HG03442 (cell line): ENCODE results near the gene BTRC.

ENCODE experiments used
- ATAC-seq: cut with Tn5 transposase; IDR thresholded peaks from one replicate; pipeline ENCODE4 v1.9.1; 2021; ENCODE audit warnings: mild to moderate bottlenecking, moderate library complexity; ENCODE audit not compliant: unreplicated experiment

Gene BTRC

DNA sequence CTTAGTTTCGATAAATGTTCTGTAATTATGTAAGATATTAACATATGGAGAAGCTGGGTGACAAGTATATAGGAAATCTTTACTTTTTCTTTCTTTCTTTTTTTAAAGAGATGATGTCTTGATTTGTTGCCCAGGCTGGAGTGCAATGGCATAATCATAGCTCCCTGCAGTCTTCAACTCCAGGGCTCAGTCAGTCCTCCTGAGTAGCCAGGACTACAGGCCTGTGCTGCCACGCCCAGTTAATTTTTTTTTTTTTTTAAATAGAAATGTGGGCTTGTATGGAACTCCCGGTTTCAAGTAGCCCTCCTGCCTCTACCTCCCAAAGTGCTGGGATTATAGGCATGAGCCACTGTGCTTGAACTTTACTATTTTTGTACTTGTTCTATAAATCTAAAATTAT lies 122.4 kb downstream of the BTRC start:
- no peak for ATAC-seq

DNA sequence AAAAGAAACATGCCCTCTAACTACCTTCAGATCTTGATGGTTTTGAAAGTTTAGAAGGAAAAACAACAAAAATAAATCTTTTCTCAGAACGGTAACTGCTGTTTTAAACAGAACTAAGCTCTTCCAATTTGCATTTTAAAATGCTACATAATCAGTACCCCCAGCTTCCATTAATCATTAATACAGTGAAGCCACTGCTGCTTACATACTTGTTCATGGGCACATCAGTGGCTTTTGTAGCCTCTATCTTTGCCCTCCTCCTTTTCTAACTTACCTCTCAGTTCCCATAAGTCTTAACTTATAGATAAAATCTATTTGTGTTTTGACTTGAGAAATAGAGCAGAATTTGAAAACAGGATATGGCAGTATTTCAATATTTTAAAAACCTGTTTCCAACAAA lies 125.0 kb downstream of the BTRC start:
- ATAC-seq = no peak

DNA sequence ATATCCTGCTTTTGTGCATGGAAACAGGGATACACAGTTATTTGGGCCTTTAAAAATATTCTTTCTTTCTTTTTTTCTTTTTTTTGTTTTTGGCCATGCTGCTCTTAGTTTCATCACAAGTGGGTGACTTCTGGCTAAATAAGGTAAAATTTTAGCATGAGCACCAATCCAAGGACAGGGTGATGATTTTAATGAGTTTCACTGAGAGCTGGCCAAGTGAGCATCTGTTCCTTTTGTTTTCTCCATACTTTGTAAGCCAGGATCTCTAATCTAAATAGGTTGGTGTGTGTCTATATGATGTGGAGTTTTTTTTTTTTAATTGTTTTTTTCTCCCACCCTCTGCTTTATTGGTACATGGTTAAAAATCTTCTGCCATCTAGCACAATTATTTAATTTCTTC lies 127.3 kb downstream of the BTRC start:
- ATAC-seq = no peak

DNA sequence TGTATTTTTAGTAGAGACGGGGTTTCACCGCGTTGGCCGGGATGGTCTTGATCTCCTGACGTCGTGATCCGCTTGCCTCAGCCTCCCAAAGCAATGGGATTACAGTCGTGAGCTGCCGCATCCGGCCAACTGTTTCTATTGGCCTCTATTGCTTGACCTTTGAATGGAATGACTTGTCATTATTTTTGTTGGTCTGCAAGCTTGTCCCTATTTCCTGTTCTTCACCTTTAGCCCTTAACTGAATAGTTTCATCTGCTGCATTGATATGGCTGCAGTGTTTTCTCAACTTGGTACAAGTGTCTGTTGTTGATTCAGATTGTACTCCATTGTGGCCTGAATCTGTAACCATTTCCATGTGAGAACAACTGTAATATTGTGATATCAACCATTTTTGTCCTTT lies 128.6 kb downstream of the BTRC start:
- ATAC-seq = no peak

DNA sequence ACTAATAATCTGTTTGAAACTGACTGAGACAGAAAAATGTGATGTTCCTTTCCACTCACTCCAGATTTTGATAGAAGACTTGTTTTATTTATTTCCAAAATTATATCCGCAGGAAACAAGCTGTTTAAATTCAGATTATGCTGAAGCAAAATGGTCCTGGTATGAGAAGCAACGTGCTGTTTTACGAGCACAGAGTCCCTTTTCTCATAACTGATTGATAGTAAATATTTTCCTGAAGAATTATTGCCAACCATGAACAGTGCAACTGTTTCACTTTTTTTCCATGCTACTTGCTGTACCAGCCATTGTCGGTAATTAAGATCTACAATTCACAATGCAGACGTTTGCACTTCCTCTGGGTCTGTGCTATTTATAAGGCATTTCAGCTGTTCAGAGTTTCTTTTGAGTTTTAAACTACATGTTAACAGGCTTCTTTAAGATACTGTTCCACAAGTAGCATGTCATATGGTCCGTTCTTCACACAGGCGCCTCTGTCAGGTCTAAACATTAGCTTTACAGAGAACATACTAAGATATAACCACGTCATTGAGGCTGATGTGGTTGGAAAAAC lies 130.3 kb downstream of the BTRC start:
- ATAC-seq = no peak

DNA sequence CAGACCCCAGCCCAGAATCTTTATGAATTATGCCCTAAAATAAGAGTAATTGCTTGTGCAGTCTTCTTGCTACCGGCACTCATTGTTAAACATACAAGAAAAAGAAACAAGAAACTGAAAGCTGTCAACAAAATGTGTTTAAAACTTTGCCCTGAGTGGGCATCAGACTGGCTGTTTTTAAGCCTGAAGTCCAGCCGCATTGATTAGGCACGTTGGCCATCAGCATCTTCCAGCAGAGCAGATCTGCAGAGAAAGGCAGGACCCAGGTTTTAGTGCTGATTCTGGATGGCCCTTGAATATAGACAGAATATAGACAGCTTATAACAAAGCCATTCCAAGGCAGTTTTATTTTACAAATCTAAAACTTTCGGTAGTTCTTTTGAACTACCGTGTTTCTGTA lies 131.2 kb downstream of the BTRC start:
- no peak for ATAC-seq

DNA sequence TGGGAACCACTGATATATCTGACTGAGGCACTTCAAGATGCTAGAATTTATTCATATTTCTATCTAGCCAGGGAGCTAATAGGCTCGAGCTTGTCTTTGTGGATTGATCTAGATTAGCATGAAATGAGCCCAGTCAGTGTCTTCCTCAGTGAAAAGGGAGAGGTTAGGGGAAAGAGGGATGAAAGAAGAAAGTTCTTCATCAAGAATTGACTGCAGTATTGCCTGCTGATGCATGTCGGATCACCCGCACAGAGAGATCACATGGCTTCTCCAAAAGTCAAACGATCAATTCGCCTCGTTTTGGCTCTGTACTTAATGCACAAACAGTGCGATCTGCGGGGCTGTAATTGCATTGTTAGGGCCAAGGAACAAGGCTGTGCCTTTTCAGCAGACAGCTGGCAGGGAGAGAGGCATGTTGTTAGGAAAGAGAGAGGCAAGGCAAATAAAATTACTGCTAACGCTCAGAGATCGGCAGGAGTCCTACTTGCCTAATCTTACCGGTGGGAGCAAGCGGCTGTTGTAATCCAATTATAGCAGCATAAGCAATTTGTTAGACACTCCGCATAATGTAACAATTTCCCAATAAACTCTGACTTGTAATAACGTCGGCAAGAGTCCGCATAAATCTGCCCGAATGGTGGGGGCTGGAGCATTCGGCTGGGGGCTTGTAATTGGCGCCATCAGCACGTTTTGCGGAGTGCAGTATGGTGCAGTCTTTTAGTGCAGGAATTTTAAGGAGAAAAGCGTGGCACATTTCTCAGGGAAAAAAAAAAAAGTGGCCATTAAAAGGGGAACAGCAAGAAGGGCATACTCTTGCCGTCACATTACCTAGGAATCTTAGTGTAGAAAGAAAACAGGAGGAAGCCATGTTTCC lies 132.0 kb downstream of the BTRC start:
- no peak for ATAC-seq

DNA sequence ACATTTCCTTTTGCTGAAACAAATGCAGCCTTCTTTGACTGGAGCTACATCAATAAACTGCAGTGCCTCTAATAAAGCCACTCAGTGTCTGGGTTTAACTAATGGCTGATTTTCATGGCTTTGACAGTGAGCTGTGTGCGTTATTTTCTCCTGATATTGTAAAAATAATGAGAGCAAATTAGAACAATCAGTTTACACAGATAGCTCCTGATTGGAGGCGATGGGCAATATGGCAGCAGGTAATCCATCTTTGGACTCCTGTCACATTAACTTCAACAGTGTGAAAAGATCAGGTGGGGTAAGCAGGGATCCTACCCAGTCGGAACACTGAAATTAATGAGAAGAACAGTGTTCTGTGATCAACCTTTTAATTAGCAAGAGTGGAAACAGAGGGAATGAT lies 133.4 kb downstream of the BTRC start:
- no peak for ATAC-seq

DNA sequence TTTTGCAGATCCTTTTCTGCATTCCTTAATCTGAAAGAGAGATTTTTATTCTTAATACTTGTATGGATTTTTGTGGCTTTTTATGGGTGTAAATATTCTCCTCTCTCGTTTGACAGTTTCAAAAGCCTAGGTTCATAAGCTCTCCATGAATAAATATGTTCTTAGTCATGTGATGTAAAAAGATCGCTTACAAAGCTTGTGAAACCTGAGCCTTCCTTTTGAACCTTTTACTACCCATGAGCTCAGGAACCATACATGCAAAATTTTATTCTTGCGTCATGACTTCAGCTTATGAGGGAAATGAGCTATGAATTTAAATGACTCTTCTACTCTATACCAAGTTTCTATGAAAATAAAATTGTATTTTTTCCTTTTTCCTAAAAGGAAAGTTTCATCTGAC lies 135.4 kb downstream of the BTRC start:
- ATAC-seq = no peak

DNA sequence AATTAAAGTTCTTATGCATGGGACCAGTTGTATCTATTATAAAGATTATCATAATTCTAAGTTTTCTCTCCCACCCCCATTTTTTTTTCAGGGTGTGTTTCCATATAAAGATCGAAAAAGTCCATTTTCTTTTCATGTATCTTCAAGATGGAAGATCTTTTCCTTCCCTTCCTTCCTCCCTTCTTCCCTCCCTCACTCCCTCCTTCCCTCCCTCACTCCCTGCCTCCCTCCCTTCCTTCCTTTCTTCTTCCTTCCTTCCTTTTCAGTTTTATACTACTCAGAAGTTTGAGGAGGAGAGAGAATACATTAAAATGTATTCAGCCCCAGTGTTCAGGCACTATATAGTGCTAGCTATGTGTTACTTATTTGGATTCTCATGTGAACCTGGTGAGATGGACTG lies 136.1 kb downstream of the BTRC start:
- ATAC-seq = no peak

DNA sequence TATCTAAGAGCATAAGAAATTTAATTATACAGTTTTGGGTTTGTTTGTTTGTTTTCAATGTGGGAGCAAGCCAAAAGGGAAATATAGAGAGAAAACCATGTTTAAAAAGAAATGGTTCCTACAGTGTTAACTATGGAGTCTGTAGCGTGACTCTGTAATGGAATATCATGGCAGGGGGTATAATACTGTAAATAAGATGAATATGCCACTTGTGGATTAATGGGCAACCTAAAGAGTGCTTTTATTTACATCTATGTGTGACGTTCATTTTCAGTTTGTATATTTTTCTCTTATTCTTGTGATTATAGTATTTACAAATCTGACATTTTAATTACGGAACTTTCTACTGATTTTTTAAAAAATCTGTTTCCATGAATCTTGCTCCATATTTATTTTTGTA lies 138.2 kb downstream of the BTRC start:
- ATAC-seq = no peak

DNA sequence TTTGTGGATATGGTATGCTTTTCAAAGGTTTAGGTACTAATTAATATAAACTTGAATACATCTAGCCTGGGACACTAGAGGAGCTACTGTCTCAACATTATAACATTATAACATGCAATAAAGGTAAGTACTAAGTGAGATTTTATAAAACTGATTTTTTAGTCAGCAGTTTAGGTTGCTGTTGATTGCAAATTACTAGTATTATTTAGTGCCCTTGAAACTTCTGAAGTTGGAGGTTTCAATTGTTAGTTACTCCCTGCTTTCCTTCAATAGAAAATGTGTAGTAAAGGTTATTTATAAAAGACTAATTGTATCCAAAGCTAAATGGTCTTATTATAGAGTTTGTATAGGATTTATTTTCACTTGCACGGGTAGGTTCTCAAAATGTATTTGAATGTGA lies 138.8 kb downstream of the BTRC start:
- ATAC-seq = no peak

DNA sequence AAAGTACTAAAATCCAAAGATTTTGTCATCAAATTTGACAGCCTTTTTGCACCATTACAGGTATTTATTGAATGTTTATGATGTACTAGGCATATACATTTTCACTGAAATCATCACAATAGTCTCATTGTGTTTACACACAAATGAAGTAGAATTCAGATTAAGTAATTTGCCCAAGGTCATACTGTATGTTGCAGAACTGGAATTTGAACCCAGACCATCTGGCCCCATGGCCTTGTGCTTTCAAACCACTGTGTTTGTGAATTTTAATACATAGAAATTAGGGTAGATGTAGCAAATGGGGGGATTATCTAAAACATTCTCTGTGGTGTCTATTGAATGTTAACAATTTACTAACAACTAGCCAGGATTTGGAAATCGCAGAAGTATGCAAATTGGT lies 139.3 kb downstream of the BTRC start:
- no peak for ATAC-seq

DNA sequence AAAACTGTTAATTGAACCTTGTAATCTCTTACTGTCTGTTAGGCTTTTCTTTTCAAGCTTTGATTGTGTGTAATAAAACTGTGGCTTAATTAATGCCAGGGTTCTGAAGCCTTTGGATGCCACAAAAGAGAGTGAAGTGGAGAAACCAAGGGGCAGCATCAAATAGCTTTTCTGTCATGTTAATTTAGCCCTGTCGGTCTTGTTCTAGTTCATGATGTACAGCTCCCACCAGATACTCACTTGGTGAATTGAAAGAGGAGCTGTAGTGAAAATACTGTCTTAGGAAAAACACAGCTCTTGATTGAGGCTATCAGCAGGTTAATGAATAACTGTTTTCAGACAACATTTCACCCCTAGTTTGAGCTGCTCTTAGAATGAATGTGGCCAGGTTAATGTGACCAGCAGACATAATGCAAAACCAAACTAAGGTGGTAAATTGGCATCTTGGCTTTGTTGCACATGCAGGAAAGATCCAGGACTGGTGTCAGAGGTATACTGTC lies 139.9 kb downstream of the BTRC start:
- ATAC-seq = no peak

DNA sequence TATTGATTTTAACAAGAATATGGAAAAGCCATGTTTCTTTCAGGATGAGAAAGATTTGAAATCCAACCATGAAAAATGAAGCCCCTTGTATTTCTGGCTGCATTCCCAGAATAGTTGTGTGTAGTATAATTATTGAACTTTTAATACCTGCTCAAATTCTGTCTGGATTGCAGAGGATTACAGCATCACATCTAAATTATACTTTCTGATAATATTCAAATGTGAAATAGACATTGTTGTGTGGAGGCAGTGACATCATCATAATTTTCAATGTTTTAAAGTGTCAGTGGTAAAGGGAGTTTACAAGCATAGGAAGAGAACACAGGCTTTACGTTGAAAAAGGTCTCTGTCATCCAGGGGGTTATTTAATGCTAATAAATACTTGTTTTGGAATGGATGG lies 140.7 kb downstream of the BTRC start:
- ATAC-seq = no peak

DNA sequence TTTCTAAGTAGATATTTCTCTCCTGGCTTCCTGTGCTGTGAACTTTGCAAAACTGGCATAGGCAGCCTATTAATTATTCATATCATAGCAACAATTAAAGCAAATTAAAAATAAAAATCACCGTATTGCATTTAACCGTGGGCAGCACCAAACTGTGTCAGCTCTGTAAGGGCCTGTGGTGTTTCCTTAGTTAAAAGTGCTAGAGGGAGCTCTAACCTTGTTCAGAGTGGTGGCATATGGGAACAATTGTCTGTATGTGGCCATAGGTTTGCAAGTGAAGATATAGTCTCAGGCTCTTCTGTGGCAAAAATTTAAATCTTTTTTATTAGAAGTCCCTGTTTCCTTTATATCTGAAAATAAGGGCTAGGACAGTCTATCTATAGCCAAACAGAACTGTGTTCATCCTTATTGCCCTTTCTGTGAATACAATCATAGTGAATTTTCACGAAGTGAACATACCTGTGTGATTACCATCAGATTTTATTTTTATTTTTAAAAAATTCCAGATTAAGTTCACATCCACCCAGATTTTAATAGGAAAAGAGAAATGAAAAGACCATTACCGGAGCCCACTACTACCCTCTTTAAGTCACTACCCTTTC lies 141.5 kb downstream of the BTRC start:
- no peak for ATAC-seq

DNA sequence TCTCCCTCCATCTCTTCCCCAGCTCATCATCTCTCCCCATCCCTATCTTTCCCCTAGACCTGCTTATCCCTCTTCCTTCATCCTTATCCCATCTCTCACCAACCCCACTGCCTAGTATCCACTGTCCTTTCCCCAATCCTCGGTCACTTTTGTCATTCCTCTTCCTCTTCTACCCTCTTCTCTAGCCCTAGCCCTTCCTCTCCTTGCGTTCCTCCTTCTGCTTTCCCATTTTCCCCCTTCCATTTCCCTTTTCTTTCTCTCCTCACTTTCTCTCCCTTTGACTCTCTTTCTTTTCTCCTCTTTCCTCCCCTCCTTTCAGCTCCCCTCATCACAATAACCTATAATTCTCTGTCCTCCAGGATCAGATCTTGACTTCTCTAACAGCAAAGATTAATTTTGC lies 150.5 kb downstream of the BTRC start:
- ATAC-seq = no peak

DNA sequence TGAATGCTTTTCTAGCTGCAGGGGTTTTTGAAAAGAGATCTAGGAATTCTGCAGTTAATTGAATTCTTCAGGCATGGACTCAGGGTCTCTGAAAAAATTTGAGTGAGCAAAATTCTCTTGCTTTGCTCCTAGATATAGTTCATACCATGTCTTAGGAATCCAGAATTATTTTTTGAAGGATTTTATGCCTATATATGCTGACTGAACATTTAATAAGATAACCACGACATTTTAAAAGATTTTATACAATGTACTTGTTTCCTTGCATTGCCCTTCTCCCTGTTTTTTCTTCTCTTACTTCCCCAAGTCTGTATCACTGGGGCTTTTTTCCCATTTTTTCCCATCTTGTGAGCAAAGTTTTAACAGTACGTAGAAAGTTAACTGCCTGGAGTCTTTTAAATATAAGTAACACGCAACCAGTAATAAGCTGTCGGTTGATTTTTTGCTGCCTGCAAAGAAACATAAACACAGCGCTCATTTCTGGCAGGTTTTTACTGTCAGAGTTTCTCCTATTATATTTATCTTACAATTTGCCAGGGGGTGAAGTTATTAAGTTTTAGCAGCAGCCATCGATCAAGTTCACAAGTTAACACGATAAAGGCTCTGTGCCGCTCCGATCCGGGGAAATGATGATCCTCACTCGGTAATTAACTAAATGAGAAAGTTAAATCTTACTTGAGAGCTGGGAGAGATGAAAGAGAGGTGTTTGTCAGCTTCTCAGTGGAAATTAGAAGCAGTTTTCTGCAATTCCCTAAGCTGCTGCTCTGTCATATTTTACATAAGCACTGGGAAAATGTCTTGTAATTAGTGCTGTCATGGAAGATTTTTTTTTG lies 153.1 kb downstream of the BTRC start:
- no peak for ATAC-seq

DNA sequence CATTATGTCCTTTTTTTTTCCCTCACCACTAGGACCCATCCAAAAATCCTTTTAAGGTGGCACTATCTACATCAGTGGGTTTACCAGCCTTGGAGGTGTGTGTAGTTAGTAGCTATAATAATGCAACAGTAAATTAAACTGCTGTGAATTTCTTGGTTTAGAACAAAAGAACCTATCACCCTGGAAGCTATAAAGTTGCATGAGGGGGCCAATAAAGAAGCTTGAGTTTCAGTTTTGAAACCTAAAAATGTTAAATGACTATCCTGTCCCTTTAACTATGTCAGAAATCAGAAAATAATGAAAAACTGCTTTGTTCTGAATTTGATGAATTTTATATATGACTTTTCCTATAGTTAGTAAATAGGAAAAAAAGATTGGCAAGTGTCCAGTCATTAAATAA lies 153.9 kb downstream of the BTRC start:
- ATAC-seq = no peak

DNA sequence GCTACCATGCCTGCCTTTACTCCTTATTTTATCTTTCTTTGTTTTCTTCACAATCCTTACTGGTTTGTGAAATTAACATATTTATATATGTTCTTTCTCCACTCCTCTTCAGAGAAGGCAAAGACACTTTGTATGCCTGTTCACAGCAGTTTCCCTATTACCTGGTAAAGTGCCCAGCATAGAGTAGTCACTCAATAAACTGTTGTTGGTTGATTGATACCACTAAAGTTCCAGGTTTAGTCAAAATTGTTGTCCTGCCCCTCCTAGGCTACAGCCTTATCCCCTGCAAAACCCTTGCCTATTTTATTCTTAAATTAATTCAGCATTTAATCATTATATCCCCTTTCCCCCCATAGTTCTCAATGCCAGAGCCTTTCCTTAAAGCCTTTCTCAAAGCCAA lies 158.0 kb downstream of the BTRC start:
- no peak for ATAC-seq

DNA sequence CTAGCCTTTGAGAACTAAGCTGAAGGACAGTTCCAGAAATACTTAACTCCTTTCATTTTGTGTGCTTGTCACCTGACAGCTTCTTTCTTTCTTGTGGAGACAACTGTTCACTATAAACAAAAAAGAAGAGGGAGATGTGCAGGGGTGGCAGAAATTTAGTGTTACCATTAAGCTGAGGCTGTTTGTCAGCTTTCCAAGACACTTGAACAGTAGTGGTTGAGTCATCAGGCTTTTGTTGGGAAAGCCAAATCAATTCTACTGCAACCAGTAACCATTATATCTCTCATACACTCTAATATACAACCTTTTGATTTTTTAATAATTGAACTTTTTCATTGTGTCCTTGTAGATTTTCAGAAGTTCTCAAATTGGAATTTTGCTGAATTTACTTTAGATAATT lies 158.8 kb downstream of the BTRC start:
- no peak for ATAC-seq
